GM12872 (cell line): Measurements from ENCODE around the gene CCM2.

Experiments used
- TF ChIP-seq, protein P1 (sequence below): IDR thresholded peaks from 3 replicates; pipeline ENCODE4 v1.5.1; 2011; ENCODE audit warnings: low read depth, mild to moderate bottlenecking, low read length, moderate library complexity; ENCODE audit not compliant: insufficient read depth

The CCM2 gene

DNA sequence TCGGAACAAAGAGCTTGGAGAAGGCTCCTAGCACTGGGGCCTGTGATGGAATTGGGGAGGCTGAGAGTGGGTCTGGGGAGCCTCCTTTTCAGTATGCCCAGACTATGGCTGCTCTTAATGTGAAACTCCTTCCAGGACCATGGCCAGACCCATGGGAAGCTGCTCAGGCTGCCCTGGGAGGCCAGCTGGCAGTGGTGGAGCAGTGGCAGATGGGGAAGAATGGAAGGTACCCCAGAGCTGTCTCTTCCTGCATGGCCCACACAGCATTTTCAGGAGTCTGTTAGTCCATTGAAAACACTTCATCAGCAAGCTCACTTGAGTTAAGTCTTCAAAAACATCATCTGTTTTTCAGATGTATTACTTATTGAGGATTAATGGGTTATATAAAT lies 70.2 kb downstream of the CCM2 start:
- TF ChIP-seq, protein P1, sequence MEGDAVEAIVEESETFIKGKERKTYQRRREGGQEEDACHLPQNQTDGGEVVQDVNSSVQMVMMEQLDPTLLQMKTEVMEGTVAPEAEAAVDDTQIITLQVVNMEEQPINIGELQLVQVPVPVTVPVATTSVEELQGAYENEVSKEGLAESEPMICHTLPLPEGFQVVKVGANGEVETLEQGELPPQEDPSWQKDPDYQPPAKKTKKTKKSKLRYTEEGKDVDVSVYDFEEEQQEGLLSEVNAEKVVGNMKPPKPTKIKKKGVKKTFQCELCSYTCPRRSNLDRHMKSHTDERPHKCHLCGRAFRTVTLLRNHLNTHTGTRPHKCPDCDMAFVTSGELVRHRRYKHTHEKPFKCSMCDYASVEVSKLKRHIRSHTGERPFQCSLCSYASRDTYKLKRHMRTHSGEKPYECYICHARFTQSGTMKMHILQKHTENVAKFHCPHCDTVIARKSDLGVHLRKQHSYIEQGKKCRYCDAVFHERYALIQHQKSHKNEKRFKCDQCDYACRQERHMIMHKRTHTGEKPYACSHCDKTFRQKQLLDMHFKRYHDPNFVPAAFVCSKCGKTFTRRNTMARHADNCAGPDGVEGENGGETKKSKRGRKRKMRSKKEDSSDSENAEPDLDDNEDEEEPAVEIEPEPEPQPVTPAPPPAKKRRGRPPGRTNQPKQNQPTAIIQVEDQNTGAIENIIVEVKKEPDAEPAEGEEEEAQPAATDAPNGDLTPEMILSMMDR, result no peak

DNA sequence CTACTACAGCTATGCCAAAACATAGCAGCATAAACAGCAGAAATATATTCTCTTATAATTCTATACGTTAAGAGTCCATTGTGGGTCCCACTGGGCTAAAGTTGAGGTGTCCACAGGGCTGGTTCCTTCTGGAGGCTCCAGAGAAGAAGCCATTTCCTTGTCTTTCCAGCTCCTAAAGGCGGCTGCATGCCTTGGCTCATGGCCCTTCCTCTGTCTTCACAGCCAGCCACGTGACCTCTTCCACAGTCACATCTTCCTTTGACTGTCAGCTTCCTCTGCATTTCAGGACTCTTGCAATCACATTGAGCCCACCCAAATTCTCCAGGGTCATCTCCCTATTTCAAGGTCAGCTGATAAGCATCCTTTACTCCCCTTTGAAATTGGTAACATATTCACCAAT lies 71.5 kb downstream of the CCM2 start:
- TF ChIP-seq, protein P1, result no peak

DNA sequence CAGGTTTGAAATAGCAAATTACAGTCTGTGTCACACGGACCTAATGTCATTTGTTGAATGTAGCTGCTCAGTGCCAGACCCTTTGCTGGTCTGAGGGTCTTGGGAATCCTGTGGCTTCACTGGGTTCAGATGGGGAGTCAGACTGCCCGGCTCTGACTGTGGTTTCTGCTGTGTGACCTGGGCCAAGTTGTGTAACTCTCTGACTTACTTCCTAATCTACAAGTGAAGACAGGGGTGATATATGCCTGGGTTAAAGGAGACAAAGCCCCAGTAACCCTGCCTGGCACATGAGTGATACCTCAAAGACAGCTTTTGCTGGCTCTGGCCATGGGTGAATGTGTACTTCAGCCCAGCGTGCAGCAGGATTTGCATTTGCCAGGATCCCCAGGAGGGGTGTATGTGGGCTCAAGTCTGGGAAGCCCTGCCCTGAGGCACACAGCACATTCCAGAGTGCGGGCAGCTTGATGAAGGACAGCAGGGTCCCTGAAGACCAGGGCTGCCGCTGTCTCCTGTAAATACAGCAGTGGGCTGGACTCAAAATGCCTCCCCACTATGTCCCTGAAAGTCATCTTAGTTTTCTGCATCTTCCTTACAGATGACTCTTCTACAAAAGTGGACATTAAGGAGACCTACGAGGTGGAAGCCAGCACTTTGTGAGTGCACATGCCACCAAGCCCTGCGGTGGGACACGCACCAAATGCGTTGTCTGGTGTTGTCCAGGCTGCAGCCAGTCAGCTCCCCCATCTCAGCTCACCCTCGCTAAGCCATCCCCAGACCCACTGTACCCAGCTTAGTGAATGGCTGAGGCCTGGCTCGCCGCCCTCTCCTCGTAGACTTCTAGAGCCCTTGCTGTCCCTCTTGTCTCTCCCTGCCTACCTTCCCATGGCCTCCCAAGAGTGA lies 72.4 kb downstream of the CCM2 start:
- TF ChIP-seq, protein P1, result no peak

DNA sequence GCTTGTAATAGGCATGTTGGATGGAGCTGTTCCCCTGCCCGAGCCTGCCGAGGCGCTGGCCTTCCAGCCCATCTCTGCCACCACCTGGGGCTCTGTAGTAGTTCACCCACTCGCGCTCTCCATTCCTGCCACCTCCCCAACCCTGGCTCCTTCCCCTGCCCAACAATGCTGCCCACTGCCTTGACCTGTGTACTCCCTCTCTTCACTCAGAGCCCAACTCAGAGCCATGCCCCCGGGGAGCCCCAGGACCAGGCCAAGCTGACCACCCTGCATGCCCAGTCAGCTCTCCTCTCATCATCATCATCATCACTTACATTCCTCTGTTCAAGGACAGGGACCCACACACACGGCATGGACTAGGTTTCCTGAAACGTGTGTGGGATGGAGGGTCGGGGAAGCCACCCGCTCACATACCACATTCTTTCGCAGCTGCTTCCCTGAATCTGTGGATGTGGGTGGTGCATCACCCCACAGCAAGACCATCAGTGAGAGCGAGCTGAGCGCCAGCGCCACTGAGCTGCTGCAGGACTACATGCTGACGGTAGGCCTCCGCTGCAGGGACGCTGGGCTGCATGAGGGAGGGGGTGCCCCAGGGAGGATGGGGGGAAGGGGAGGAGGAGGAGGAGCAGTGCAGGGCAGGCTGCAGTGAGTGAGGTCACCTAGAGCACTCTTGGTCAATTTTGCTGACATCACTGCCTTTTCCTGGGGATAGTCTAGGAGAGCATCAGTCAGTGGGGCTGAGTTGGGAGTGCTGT lies 73.2 kb downstream of the CCM2 start:
- TF ChIP-seq, protein P1, result no peak

DNA sequence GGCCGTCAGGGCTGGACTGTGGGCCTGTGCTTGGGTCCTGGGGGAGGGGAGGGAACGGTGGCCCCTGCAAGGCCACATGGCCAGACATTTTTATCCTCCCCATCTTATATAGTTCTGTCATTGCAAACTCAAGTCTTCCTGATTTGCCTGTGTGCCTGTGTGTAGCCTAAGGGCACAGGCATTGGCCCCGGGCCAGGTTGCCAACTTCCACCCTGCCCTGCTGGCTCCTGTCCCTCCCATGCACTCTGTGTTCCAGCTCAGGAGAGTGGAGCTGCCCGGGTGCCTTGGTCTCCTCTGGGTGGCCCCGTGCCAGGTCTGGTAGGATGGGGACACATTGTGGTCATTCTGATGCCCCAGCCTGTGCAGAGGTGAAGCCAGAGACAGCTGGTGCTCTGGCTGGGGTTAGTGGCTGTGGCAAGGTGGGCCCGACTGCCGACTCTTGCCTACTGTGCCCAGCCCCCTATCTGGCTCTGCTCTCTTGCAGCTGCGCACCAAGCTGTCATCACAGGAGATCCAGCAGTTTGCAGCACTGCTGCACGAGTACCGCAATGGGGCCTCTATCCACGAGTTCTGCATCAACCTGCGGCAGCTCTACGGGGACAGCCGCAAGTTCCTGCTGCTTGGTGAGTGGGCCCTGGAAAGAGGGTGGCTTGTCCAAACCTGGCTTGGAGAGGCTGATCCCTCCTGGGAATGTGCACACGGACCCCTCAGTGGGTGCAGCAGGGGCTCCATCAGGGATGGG lies 74.0 kb downstream of the CCM2 start:
- TF ChIP-seq, protein P1, result no peak

DNA sequence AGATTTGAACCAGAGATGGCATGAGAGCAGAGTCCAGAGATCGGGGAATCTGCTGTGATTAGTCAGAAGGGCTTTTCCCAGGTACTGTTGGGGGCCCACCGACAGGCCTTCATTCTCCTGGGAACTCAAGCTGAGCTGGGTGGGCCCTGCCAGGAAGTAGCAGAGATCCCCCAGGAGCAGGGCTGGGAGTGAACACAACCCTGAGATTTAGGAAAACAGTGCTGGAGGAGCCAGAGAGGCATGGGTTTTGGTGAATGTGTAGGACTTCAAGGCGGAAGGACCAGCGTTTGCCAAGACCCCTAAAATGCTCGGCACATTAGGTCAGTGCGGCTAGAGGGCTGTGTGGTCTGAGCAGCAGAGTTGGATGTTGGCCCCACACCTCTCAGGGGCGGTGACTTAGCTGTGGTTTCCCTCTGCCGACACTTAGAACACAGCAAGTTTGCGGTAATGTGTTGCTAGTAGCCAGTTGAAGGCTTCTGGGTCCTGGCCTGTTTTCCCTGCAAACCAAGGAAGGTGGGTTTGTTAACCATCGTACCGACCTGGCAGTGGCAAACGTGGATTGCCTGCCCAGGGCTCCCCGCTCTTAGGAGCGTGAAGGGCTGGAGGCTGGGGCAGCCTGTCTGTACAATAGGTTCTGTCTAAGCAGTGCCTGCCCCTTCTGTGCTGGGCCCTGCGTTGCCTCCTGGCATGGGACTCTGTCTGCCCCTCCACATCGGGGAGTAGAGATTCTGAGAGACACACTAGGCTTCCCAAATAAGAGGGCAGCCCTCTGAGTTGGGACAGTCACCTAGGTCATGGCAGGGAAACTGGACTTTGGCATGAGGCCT lies 74.7 kb downstream of the CCM2 start:
- TF ChIP-seq, protein P1, result no peak
